Measurements from ENCODE around the gene KIF9.
"Not testable (repeated sequence)": the region's sequence is repeated elsewhere in the genome, so short reads cannot be mapped to it uniquely, and the experiment has no call there.

KIF9 gene

DNA sequence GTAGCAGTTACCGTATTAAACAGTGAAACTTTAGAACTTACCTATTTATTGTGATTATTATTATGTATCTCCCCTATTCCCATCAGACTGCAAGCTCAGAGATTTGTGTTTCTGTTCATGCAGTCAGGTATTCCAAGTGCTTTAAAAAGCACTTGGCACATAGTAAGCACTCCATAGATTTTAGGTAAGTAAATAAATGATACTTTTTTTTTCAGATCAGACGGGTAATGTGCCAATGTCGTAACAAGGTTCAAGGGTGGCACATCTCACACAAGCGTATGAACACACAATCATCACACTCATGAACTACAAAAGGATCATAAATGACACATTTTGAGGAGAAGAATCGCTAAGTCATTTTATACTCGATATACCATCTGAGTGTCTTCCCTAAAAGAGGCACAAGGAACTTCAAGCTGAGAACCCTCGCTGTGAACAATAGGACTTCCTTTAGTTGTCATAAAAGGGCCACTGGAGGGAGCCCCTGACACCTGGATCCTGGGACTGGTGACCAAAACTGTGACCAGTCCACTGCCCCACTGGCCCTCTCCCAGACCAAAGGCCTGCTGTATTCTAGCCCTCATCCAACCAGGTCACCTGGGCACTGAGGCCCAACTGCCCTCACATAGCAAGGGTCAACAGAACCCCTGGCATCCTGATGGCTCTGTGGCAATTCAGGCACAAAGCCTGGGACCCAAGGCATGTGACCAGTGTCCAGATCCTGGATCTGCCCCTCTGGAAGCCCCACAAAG lies 32.1 kb downstream of the KIF9 start:
- DNase-seq = no peak

DNA sequence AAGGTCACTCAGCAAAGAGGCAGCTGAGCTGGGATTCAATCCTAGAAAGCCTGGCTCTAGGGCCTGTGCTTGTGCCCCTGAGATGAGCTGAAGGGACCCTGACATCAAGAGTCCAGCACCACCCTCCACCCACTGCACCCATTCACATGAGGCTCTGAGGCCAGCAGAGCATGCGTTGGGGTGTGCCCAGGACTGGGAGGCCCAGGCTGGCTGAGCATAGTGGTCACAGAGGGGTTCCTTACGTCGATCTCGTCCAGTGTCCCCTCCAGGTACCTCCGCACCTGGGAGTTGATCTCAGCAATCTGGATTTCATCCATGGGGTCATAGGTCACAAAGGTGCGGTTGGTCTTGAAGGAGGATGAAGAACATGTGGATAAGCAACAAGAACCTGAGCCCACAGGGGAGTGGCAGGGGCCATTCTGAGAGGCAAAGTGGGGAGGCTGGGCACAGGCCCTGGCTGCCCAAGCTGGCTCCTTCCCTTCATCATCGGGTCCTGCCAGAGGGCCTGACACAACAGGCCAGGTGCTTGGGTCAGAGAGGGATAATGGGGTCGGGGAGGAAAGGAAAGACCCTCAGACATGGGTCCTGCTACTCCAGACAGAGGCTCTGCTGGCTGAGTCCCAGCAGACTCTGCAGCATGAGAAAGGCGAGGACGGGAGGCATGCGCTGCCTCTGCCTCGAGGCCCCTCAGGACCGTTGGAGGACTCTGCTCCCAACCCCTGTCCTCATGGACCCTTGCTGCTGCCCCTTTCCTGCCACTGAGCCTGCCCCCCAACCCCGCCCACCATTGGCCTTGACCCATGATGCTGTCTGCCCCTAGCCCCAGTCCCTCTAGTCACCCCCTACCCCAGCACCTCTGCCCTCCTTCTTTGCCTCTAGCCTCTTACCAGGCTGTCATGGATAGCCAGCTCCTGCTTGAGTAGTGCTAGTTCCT lies 35.2 kb downstream of the KIF9 start:
- DNase-seq = no peak

DNA sequence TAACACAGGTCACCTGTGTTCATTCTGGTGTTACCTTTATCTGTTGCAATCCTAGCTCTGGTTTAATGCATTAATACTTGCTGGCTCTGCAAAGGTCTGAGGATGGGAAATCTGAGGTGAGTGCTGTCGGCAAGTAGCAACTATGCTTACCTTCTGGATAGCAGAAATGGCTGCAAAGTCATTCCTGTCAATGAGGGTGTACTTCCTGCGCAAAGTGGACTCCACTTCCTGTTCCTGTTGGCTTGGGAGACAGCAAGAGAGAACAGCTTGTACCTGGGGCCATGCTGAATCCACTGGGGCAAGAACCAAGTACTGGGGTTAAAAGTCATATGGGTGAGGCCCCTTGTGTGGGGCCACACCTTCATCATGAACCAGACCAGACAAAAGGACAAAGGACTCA lies 37.3 kb downstream of the KIF9 start:
- DNase-seq = no peak

DNA sequence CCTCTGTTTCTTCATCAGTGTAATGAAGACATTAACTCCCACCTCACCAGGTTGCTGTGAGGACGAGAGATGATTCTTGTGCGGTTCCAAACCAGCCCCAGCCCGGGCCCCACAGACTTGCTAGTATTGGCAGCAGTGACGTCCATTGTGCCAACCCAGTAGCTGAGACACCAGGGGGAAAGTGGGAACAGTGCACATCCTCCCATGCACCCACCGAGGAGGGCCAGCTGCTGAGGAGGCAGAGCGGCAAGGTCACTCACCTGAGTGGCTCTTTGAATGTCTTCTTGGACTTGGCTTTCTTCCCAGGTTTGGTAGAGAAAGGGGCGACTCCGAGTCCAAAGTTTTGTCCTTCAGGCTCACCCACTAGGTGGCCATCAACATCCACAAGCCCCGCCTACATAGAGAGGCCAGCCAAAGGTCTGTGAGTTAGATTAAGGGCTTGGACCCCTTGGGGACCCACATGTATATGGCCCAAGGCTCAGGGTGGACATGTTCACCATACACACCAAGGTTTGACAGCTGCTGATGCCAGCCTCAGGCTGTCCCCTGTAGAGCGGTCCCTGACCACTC lies 38.0 kb downstream of the KIF9 start:
- DNase-seq = no peak

DNA sequence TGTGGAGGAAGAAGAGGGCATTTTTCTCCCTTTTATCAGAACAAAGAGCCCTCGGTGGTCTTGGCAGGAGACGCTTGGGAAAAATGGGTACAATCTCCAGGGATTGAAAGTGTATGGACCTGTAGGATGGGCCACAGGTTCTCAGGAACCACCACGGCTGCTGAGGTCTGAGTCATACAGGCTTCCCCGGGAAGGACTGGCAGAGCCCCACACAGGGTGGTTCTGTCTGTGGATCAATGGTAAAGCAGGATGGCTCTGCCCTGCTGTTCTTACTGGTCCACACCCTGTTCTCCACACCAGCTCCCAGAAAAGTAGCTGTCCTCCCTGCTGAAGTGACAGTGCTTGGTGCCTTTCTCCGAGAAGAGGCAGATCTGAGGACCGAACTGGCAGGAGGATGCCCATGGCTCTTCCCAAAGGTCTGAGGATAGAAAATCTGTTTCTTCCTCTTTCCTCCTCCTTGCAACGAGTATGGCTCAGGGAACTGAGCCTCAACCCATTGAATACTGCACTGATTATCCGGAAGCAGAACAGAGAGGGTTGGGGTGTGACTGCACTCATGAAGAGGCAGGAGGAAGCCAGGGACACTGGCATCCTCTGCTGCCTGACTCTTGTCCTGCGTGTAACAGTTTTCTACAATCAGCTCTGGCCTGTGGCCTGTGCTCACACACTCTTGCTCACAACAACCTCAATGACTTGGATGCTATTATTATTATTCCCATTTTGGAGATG lies 39.0 kb downstream of the KIF9 start:
- DNase-seq = no peak

DNA sequence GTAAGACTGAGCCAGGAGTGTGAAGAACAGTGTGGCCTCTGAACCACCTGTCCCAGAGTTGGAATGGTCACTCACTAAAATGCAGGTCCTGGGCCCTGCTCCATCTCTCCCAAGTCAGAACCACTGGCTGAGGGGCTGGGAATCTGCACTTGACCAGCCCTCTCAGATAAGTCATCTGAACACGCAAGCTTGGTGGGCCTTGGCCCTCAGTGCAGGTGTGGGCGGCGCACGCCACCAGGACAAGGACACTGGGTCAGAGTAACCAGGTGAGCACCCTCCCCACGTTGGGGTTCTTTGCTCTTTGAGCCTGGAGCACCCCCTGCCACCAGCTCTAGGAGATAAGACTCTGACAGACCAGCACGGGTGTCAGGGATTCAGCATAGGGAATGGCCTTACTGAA lies 42.7 kb downstream of the KIF9 start:
- DNase-seq = no peak

DNA sequence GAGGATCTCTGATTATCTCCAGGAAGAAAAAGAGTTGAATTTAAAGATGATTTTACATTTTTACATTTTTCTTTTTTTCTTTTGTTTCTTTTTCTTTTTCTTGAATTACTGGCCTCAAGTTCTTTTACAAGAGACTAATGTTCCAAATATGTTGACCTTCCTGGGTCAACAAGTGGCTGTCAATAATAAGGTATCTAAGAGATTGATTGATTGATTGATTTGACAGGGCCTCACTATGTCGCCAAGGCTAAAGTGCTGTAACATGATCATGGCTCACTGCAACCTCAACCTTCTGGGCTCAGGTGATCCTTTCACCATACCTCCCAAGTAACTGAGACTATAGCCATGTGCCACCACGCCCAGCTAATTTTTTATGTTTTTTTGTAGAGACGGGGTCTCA lies 44.6 kb downstream of the KIF9 start:
- no peak for DNase-seq

DNA sequence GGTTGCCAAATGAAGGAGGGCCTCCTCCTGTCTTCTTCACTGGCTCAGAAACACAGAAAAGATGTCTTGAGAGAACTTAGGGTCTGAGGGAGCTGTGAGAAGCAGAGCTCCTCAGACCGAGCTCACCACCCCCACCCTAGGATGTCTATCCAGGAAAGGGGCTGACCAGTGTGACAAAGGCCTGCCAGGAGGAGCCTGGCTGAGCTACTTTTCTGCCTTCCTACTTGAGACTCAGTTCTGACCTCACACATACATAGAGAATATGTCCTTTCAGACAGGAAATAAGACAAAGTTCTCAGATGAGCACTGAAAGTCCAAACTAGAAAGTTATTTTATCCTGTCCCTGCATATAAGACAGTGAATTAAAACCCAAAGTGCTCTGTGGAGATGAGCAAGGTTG lies 54.5 kb downstream of the KIF9 start:
- no peak for DNase-seq

DNA sequence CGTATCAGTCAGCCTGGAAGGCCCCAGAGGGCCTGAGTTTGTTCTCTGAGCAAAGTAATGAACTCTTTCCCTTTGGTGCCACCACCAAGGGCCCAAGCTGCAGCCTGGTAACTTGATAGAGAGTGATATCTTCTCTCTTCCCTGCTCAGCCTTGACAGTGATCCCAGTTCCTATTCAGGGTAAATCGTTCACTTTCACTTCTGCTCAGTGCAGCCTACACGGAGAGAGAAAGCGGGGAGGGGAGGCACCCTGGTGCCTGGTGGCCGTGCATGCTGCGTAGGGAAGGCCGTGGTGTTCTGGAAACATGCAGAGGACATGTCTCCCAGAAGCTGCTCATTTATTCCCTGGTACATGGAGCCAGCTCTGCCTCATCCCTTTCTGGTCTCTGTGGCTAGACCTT lies 54.9 kb downstream of the KIF9 start:
- DNase-seq = no peak

DNA sequence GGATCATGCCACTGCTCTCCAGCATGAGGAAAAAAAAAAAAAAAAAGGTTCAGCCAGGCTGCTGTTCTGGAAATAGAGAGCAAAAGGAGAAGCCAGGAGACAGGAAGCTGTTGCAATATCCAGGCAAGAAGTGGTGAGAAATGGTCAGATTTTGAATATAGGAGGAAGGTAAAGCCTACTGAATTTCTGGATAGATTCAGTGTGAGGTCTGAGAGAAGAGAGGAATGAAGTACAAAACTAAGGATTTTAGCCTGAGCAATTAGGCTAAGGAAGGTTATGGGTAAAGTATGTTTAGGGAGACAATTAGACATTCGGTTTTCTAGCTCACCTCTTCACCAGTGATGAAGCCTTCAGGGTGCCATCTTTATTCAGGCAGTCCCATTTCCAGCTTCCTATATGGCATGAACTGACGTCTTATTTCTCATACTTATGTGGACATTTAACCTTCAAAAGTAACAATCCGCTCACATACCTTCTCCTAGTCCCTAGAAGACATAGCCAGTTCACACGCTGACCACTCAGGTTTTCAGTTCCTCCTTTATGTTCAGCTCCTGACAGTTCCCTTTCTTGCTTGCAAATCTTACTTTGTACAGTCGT lies 57.2 kb downstream of the KIF9 start:
- no peak for DNase-seq

DNA sequence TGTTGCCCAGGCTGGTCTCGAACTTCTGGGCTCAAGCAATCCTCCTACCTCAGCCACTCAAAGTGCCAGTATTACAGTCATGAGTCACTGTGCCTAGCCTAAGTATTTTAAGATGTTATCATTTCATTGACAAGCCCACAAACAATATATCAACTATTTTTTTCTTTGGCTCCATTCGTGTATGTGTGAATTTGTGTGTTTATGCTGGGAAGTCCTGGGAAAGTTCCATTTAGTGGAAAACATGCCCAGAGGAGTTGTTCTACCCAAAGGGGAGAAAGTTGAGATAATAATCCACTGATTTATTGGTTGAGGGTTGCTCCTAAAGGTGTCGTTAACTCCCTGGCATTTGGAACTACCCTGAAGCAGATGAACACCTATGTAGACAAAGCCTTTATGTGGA lies 58.8 kb downstream of the KIF9 start:
- DNase-seq = no peak

DNA sequence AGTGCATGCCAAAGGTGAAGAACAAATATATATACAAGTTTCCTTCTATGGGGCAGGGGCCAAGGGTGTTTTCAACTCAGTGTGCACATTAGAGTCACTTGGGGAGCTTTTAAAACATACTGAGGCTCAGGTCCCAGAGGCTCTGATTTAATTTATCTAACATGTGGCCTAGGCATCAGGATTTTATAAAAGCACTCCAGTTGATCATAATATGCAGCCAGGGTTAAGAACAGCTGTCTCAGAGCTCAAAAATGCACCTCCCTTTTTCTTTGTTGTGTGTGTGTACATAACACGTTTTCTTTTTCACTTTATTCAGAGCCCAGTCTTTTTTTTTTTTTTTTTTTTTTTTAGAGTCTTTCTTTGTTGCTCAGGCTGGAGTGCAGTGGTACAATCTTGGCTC lies 60.8 kb downstream of the KIF9 start:
- no peak for DNase-seq

DNA sequence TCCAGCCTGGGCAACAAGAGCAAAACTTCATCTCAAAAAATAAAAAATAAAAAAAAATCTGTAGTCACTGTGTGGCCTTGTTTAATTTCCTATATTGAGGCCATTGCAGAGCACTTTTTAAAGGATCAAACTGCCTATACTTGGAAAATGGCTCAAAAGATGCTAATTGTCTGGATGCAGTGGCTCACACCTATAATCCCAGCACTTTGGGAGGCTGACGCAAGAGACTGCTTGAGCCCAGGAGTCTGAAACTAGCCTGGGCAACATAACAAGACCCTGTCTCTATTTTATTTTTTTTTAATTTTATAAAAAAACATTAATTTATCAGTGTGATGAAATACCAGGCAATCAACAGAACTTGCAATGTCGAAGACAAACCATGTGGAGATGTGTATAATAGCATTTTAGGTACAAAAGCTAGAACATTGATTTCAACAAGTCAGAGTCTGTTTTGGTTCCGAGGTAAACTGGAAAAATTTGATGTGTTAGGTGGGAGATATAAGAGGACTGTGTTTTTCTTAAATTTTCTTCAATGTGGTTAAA lies 71.7 kb downstream of the KIF9 start:
- DNase-seq = no peak

DNA sequence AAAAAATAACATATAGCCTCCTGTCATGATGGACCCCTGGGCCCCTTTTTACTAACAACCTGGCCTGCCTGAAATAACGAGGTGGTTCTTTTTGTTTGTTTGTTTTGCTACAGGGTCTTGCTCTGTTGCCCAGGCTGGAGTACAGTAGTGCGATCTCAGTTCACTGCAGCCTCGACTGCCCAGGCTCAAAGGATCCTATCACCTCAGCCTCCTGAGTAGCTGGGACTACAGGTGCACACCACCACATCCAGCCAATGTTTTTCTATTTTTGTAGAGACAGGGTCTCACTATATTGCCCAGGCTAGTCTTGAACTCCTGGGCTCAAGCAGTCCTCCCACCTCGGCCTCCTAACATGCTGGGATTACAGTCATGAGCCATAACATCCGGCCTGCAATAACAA lies 76.6 kb downstream of the KIF9 start:
- not testable (repeated sequence) for DNase-seq

DNA sequence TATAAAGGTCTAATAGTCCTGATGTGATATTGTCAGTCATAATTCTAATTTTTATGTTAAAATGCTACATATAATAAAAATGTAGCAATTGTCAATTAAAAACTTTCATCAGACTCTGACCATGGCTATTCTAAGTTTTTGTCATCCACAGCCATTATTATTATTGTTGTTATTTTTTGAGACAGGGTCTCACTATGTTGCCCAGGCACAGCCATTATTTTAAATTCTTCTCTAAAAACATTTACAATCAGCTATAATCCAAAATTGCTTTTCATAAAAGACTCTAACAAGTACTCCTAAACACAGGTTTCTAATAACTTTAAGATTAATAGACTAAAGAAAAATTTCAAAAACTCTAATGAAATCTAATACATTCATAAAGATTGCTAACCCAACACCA lies 77.7 kb downstream of the KIF9 start:
- no peak for DNase-seq

DNA sequence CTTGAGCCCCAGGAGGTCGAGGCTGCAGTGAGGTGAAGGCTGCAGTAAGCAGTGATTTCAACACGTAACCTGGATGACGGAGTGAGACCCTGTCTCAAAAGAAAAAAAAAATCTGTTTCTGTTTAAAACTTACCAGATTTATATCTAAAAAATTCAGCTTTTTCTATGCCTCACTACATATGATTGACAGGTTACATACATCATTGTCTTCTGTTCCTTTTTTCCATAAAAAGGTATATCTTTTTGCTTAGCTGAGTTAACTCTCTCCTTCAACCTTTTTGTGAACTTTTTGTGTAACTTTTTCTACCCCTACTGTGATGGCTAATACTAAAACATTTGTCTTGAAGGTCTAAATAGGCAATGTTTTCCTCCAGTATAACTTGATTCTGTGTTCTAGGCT lies 80.1 kb downstream of the KIF9 start:
- no peak for DNase-seq

DNA sequence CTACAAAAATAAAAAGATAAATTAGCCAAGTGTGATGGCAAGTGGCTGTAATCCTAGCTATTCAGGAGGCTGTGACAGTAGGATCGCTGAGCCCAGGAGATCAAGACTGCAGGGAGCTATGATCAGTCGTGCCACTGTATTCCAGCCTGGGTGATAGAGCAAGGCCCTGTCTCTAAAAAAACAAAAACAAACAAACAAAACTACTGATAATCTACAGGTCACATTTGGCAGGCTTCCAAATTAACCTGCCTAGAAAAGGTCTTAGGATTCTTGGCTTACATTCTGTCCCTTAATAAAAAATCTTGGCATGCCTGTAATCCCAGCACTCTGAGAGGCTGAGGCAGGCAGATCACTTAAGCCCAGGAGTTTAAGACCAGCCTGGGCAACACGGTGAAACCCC lies 85.3 kb downstream of the KIF9 start:
- no peak for DNase-seq

DNA sequence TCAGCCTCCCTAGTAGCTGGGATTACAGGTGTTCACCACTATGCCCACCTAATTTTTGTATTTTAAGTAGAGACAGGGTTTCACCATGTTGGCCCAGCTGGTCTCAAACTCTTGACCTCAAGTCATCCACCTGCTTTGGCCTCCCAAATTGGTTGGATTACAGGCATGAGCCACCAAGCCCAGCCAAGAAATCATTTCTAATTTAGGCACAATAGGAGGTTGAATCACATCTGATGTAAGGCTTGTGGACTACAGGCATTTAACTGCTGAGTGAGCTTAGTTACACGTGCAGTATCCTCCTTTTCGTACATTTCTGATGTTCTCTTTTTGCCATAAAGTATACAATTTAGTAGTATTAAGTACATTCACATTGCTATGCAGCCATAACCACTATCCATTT lies 87.6 kb downstream of the KIF9 start:
- no peak for DNase-seq

DNA sequence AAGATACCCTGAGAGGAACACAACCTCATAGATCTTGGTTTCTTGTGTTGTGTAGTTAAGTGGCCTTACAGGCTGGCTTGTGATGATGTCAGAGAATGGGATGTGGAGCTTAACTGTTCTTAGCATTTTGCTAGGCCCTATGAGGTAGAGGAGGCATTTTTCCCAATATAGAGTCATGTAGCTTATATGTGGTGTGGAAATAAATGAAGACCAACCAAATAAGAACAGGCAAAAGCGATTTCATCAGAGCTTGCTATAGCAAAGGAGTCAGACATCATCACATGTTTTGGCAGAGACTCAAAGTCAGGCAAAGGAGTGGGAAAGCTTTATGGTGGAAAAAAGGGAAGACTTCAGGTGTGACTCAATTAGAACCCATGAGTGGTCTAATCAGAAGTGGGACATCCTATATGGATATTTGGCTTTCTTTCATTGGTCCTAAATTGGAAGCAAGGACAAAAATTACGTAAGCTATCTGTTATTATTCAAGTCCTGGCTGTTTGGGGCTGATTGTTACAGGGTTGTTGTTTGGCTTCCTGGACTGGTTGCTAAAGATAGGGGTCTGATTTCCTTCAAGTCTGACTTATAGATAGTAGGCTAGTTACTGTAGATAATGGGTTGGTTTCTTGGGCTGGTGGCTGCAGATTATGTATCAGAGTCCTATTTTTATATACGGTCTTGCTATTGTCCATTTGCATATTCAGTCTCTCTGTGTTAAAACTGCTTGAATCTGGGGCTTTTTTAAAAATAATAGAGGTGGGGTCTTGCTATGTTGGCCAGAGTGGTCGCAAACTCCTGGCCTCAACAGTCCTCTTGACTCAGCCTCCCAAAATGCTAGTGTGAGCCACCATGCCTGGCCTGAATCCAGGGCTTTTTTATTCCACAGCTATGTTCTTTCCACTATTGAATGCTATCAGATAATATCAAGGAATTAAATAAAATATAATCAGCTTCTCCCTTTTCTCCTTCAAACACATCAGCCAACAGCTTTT lies 88.4 kb downstream of the KIF9 start:
- no peak for DNase-seq

DNA sequence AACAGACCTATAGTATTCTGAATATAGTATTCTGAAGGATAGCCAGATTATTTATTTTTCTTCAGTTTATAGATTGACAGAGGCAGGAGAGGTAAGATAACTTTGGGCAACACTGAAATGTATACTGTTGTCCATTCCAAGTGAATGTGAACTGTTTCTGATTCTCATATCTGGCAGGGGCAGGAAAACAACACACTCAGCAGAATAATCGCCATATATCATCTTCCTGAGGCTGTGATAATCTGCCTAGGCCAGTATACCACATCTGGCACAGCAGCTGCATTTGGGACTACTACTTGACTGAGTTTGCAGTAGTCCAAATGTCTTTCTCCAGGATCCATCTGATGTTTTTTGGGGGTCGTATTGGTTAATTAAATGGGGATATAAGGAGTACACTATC lies 96.3 kb downstream of the KIF9 start:
- DNase-seq = no peak

DNA sequence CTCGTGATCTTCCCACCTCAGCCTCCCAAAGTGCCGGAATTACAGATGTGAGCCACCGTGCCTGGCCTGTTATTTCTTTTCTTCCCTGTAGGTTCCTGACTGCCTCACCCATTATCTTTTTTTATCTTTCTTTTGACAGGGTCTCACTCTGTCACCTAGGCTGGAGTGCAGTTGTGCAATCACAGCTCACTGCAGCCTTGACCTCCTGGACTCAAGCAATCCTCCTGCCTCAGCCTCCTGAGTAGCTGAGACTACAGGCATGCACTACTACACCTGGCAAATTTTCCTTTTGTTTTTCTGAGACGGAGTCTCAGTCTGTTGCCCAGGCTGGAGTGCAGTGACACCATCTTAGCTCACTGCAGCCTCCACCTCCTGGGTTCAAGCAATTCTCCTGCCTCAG lies 100.9 kb downstream of the KIF9 start:
- not testable (repeated sequence) for DNase-seq
